ENCODE results near the gene GFER.

Gene GFER

GRCh38 chr16:1974157-1975070 lies 9.6 kb upstream of the GFER start:
- no peaks in the 10 kb centered on the region for H3K27me3 ChIP-seq
- no peaks in the 10 kb centered on the region for H3K9me3 ChIP-seq
- DNase-seq: no peak
- H3K36me3 ChIP-seq: peaks cover 49% of the 10 kb centered on the region
- no peak for TF ChIP-seq CTCF (IDR thresholded peaks at IDR 0.05; ENCODE audit: low read depth, low read length)
- no peaks in the 10 kb centered on the region for H3K4me1 ChIP-seq
- H3K4me3 ChIP-seq (ENCODE audit: low read depth, low read length): no peak overlapping the region

GRCh38 chr16:1975432-1976215 lies 8.4 kb upstream of the GFER start:
- H3K36me3 ChIP-seq: peaks cover 49% of the 10 kb centered on the region
- DNase-seq: no peak

GRCh38 chr16:1976216-1976520 lies 7.8 kb upstream of the GFER start:
- DNase-seq: no peak
- Histone ChIP-seq H3K4me3 (ENCODE audit: low read depth, low read length) (no peak overlapping the region), H3K9me3 (no peaks in the 10 kb centered on the region), H3K4me1 (no peaks in the 10 kb centered on the region), H3K36me3 (peaks cover 49% of the 10 kb centered on the region), H3K27me3 (peaks cover 11% of the 10 kb centered on the region; the same call in 1 of the 2 replicates)
- no peak for TF ChIP-seq CTCF (IDR thresholded peaks at IDR 0.05; ENCODE audit: low read depth, low read length)

More at GRCh38 chr16:1975432-1976215, 8.4 kb upstream of the GFER start:
- H3K4me1 ChIP-seq: no peaks in the 10 kb centered on the region
- H3K4me3 ChIP-seq (ENCODE audit: low read depth, low read length): no peak overlapping the region
- peaks cover 6% of the 10 kb centered on the region; the same call in 1 of the 2 replicates for H3K27me3 ChIP-seq
- no peak for TF ChIP-seq CTCF (IDR thresholded peaks at IDR 0.05; ENCODE audit: low read depth, low read length)
- H3K9me3 ChIP-seq: no peaks in the 10 kb centered on the region

GRCh38 chr16:1976951-1977874 lies 6.8 kb upstream of the GFER start:
- Histone ChIP-seq H3K9me3 (no peaks in the 10 kb centered on the region), H3K36me3 (peaks cover 49% of the 10 kb centered on the region), H3K27me3 (peaks cover 13% of the 10 kb centered on the region; the same call in 1 of the 2 replicates), H3K4me1 (no peaks in the 10 kb centered on the region), H3K4me3 (ENCODE audit: low read depth, low read length) (no peak overlapping the region)
- DNase-seq: no peak
- TF ChIP-seq CTCF (IDR thresholded peaks at IDR 0.05; ENCODE audit: low read depth, low read length): no peak

- H3K36me3 ChIP-seq: peaks cover 49% of the 10 kb centered on the region
- DNase-seq: no peak
- peaks cover under 1% of the 10 kb centered on the region; the same call in 1 of the 2 replicates for H3K4me1 ChIP-seq
- no peaks in the 10 kb centered on the region for H3K9me3 ChIP-seq
- H3K27me3 ChIP-seq: peaks cover 13% of the 10 kb centered on the region; the same call in 1 of the 2 replicates
- no peak overlapping the region for H3K4me3 ChIP-seq (ENCODE audit: low read depth, low read length)
- TF ChIP-seq CTCF (IDR thresholded peaks at IDR 0.05; ENCODE audit: low read depth, low read length): no peak
These were observed 6.1 kb upstream of the GFER start for GRCh38 chr16:1977875-1978268.
